ENCODE data around the gene NOCT.

DNA sequence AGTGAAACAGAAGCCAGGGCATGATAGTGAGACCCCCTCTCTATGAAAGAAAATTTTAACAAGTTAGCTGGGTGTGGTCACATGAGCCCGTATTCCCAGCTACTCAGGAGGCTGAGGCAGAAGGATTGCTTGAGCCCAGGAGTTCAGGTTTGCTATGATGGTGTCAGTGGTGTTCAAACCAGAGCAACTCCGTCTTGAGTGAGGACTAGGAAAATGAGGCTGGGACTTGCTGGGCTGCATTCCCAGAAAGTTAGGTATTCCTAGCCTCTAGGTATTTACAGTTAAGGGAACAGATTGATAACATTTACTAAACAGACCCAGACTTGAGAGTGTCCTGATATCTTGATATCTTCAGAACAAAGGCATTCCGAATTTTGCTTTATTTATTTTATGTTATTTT, 37.0 kb upstream of the NOCT start:
- TF ChIP-seq POLR2A (IDR thresholded peaks at IDR 0.05) (no peak), POLR2AphosphoS5 (IDR thresholded peaks at IDR 0.05; ENCODE audit: insufficient read depth in 1 of 2, low read depth in 1 of 2) (no peak)
- TF ChIP-seq, protein P1, sequence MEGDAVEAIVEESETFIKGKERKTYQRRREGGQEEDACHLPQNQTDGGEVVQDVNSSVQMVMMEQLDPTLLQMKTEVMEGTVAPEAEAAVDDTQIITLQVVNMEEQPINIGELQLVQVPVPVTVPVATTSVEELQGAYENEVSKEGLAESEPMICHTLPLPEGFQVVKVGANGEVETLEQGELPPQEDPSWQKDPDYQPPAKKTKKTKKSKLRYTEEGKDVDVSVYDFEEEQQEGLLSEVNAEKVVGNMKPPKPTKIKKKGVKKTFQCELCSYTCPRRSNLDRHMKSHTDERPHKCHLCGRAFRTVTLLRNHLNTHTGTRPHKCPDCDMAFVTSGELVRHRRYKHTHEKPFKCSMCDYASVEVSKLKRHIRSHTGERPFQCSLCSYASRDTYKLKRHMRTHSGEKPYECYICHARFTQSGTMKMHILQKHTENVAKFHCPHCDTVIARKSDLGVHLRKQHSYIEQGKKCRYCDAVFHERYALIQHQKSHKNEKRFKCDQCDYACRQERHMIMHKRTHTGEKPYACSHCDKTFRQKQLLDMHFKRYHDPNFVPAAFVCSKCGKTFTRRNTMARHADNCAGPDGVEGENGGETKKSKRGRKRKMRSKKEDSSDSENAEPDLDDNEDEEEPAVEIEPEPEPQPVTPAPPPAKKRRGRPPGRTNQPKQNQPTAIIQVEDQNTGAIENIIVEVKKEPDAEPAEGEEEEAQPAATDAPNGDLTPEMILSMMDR (IDR thresholded peaks at IDR 0.05), result no peak

All from vagina (tissue), 2 donors.